Superior temporal gyrus (tissue), 1 donor: ENCODE measurements around the gene NPR3.

Source experiments
- DNase-seq: peaks from one replicate; pipeline ENCODE4 v3.0.0-alpha.2; 2016; ENCODE audit errors: extremely low spot score

The NPR3 gene, protein sequence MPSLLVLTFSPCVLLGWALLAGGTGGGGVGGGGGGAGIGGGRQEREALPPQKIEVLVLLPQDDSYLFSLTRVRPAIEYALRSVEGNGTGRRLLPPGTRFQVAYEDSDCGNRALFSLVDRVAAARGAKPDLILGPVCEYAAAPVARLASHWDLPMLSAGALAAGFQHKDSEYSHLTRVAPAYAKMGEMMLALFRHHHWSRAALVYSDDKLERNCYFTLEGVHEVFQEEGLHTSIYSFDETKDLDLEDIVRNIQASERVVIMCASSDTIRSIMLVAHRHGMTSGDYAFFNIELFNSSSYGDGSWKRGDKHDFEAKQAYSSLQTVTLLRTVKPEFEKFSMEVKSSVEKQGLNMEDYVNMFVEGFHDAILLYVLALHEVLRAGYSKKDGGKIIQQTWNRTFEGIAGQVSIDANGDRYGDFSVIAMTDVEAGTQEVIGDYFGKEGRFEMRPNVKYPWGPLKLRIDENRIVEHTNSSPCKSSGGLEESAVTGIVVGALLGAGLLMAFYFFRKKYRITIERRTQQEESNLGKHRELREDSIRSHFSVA

DNA sequence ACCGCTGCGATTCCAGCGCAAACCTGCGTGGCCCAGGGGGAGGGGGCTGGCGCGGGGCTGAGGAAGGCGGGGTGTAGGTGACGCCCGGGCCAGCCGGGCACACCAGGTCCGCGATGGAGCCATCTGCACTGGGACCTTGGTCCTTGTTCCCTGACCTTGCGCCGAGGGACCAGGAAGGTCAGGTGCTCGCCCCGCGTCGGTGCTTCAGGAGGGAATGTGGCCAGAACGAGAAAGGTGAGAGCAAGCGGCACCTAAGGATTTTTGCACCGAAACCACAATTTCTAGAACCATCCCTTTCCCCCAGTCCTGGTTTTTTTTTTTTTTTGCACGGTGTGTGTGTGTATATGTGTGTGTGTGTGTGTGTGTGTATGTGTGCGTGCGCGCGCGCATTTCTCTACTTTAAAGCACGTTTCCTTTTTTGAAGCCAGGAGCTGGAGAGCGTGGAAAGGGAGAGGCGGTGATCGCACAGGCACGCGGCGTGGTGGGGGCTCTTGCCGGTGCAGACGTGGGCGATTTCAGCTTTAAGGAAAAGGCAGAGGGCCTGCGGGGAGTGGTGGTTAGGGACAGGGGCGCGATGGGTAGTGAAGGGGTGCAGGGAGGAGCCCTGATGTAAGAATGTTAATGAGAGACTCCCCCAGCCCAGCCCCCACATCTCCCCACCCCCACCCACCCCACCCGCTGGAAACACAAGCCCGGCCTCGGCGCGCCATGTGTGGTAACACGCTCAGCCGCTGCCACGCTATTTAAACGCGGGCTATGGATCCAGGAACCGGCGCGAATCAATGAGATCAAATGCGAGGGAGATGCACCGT lies at the start of gene NPR3:
Gene NPR3 (plus strand): TSS at position 772 of the 812 bp plus-strand sequence. CDS start 456 bp downstream, outside the sequence.
- no peak for DNase-seq

DNA sequence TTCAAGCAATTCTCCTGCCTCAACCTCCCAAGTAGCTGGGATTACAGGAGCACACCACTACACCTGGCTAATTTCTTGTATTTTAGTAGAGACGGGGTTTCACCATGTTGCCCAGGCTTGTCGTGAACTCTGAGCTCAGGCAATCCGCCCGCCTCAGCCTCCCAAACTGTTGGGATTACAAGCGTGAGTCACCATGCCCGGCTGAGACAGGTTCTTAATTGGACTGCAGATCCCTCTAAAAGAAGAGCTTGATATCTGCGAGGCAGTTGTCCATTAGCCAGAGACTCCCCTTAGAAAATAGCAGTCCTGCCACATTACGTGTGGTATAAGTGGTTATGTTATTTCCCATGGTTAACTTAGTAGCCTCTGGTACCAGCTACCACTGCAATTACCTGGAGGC lies 46.6 kb upstream of the NPR3 start:
- no peak for DNase-seq

DNA sequence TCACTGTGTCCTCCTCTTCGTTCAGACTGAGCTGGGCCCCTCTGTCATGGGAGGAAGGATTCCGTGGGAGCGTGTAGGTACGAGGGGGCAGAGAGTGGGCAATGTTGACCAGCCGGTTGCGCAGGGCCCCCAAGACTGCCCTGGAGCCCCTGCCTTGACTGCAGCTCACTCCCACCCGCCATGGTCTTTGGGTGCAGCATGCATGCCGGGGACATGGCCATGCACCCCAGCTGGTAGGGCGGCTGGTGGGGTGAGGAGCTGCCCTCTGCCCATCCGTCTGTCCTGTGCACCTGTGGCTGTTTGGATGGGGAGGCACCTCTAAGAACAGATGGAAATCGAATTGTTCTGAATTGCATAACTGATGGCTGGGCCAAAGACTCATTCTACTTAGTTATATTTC lies 42.6 kb upstream of the NPR3 start:
- DNase-seq, result no peak

DNA sequence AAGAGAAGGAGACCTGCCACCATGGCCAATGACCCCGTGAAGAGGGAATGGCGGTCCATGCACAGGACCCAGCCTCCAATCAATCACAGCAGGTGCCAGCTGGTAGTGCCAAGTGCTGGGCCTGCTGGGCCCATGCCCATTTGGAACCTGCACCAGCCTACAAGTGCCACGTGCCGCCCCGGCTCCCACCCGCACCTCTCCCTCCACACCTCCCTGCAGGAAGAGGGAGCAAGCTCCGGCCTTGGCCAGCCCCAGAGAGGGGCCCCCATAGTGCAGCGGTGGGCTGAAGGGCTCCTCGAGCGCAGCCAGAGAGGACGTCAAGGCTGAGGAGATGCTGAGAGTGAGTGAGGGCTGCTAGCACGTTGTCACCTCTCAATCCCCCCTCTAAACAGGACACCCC lies 37.8 kb upstream of the NPR3 start:
- DNase-seq, result no peak

DNA sequence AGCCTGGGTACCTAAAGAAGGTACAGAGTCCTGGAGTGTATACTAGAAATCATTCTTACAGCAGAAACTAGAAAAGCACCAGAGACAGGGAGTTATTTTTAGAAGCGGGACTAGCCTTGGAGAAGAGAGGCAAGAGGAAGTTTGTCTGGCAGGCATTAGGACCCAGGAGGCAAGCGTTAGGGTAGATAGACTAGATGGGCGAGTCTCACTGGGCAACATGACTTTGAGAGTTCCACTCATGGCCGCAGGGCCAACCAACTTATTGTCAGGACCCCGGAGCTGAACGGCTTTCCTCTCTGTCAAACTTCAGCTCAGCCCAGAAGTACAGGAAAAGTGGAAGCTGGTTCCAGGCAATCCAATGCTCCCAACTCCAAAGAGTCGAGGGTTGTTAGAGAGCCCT lies 34.1 kb upstream of the NPR3 start:
- DNase-seq, result no peak

DNA sequence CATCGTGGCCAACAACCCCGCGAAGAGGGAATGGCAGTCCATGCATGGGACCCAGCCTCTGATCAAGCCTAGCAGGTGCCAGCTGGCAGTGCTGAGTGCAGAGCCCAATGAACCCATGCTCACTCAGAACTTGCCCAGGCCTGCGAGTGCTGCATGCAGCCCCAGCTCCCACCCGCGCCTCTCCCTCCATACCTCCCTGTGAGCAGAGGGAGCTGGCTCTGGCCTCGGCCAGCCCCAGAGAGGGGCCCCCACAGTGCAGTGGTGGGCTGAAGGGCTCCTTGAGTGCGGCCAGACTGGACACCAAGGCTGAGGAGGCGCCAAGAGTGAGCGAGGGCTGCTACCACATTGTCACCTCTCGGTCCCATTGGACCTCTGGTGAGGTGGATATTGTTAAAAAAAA lies 32.6 kb upstream of the NPR3 start:
- DNase-seq, result no peak

DNA sequence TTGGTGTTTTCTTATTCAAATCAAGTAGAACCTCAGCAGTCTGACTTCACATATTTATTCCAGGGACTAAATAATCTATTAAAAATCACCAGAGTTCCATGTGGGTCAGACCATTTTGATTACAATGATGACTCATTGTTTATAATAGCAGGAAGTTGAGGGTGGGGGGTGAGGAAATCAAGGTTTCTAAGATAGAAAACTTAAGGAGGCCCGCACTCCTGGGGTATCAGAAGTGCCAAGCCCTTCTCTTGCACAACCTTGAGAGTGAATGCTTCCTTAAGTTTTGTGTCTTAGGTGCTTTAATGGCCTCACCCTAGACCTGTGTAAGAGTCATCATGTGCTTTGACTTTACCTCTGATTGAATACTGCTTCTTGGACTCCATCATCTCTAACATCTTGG lies 31.9 kb upstream of the NPR3 start:
- DNase-seq, result no peak

DNA sequence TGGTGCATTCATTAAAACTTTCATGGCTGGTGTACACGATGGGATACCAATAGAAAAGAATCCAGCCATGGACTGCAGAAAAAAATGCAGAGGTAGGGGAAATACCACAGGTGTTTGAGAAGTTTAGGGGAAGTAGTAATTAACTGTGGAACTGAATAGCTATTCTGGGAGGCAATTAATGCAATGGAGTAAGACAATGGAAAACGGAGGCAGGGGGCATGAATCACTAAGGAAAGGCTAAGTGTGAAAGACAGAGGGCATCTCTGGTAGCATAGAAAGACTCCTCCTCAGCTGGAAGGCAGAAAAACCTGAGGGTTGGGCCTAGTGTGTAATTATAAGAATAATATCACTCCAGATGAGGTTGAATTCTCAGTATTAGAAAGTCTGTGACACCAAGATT lies 30.9 kb upstream of the NPR3 start:
- DNase-seq, result no peak

DNA sequence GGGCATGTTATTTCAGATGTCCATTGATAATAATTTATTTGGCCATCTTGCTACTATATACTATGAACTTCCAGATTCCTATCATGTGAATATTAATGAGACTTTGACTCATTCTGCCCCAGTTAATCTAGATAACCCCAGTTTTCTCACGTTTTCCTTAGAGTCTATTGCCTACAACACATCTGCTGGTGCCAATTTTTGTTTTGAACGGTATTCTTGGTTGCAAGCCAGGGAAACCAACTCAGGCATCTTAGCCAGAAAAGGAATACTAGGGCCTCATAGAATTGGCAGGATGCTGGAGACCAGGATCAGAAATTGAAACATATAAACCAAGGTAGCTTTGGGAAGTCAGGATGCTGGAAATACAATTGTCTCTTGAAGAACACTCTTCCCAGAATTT lies 28.0 kb upstream of the NPR3 start:
- DNase-seq, result no peak

DNA sequence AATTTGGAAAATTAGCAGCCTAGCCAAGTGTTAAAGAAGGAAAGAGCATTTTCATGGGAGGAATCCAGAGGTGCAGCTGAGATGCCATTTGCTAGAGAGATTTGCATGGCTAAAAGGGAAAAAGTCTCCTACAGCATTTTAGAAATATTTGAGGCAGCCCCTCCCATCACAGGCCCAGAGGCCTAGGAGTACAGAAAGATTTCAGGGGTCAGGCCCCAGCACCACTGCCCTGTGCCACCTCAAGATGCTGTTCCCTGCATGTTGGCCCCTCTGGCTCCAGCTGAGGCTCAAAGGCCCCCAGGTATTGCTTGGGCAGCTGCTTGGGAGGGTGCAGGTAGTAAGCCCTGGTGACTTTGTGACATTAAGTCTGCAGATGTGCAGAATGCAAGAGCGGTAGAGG lies 26.9 kb upstream of the NPR3 start:
- no peak for DNase-seq

DNA sequence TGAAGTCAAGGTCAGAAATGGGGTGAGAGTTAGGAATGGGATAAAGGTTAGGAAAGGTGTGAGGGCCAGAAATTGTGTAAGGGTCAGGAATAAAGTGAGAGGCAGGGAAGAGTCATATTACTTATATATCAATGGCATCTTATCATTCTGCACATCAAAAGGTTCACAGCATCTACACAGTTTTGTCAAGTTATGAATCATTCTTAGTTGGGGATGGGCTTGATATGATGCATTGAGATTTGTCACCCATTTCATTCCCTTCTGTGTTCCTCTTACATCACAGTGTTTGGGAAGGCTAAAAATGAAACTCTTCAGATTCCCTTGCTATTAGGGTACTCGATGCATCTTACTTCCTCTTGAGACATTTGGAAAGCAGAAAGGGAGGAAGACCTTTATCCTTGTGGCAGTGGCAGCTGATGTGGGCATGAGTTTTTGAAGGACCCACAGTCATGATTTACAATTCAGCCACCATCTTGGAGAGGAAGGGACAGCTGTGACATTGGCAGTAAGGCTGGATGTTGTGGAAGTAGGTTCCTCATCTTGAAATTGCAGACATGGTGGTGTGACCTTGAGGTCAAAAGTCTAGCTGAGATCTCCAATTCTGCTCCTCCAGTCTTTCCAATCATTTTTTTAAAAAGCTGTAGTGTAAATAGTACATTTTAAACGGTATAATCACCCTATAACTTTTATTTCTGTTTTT lies 24.2 kb upstream of the NPR3 start:
- DNase-seq, result no peak

DNA sequence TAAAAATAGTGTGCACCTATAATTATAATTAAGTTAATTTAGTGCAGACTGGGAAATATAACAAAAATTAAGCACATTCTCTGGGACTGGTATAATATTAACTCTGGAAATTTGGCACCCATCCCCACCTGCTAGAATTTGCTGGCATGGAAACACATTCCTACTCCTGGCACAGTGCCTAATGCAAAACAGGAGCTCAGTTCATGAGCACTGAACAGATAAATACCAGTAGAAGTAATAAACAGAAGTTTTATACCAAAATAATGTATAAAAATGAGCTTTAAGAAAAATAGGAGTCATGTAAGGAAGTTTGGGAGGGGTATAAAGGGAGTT lies 23.7 kb upstream of the NPR3 start:
- DNase-seq, result no peak

DNA sequence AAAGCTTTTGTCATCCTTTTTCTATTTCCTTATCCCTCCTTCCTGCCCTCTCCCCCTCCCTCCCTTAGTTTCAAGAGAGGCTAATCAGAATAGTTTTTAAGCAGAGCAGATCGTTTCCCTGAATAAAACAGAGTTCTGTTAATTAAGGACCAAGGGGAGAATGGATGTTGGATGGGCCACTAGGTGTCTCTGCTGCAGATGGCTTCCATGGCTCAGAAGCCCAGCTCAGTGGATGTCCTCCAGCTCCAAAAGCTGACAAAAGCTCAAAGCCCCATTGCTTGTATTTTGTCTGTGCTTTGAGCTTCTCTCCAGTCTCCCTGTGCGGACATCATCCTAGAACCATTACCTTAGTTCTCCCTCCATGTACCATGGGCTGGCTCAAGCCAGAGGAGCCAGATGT lies 21.0 kb upstream of the NPR3 start:
- no peak for DNase-seq

DNA sequence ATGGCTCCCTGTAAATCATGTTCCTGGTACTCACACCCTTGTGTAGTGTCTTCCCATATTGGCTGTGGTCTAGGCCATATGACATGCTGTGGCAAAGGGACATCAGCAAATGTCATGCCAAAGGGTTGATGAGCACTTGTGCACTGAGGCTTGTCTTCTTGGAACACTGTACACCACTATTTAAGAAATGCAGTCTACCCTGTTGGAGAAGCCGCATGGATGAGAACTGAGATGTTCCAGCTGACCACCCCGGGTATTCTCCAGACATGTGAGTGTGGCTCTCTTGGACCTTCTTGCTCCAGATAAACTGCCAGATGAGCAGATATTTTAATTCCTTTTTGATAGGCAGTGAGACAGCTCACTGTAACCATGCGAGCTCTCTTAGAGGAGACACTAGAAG lies 20.5 kb upstream of the NPR3 start:
- no peak for DNase-seq

DNA sequence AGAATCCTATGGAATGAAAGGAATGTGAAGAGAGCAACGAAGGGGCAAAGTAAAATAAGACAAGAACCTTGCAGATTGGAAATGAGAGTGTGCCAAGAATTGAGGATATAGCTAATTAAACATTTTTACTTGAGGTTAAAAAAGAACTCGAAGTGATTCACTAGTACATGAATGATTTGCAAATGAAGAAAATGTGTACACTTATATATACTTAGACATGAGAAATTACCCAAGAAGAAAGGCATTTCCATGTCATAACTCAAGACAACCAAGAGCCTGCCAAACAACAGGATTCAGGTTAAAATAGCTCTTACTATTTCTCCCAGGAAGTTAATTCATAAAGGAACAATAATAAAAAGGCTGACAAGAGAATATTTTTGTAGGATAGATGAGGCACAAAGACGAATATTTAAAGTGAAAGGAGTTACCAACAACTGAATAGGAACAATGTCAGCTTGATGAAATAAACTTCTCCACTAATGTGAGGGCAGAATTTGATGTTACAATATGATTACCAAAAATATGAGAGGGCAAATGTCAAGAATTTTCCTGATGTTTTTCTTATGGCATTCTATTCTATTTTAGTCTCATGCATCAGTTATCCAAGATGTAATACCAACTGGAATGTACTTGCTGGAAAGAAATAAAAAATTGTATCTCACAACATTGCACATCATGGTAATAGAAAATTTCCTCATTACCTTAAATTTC lies 18.9 kb upstream of the NPR3 start:
- DNase-seq, result no peak

DNA sequence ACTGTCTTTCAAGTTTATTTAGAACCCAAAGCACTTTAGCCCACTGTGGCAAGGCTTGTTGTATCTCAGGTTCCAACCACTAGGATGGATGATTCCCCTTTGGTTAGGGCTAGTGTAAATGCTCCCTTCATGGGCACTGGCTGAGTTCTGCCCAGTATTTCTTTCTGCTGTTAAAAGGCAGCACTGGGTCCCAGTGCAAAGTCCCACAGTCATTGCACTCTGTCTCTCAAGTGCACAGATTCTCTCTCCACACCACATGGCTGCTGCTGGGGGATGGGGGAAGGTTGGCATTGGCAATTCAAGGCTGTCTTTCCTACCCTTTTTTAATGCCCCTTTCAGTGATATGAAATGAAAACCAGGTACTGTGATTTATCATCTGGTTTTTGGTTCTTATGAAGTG lies 7.2 kb upstream of the NPR3 start:
- no peak for DNase-seq

DNA sequence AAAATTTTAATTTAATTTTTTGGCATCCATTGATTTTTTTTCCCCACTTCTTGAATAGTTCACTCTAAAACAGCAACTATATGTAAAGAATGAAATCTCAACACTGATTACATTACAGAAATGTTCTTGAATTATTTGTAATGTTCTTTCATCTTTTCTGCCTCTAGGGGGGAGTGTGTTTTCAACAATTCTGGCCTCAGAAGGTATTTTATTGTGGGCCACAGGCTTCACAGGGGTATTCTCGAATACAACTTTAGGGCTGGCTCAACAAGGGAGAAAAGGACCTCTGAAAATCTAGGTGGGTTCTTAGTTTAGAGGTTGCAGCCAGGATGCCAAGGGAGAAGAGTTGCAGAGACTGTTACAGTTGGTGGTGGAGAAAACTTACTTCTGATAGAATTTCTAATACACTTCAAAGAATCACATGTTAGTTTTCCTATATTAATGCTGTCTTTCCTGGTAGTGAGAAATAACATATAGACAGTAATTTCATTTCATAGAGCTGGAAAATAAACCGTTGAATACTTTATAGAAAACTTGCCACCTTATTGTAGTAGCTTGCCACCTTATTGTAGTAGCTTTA lies 3.6 kb upstream of the NPR3 start:
- peak; percentile 26 for DNase-seq

DNA sequence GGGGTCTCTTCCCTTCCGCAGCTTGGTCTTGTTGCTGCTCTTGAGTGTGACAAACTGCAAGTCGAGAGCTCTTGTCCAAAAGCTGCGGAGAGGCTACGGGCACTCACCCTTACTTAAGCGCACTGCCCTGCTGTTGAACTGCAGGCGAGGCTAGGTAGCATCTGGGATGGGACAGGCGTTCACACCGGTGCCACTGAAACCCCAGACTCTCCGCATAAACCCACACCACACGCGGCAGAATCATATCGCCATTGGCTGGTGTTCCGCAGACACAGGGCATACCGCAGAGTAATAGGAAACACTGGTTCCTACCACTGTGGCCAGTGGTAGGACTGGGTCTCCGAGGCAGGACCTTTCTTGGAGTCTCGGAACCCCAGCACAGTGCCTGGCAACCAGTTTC lies 2.2 kb upstream of the NPR3 start:
- no peak for DNase-seq

DNA sequence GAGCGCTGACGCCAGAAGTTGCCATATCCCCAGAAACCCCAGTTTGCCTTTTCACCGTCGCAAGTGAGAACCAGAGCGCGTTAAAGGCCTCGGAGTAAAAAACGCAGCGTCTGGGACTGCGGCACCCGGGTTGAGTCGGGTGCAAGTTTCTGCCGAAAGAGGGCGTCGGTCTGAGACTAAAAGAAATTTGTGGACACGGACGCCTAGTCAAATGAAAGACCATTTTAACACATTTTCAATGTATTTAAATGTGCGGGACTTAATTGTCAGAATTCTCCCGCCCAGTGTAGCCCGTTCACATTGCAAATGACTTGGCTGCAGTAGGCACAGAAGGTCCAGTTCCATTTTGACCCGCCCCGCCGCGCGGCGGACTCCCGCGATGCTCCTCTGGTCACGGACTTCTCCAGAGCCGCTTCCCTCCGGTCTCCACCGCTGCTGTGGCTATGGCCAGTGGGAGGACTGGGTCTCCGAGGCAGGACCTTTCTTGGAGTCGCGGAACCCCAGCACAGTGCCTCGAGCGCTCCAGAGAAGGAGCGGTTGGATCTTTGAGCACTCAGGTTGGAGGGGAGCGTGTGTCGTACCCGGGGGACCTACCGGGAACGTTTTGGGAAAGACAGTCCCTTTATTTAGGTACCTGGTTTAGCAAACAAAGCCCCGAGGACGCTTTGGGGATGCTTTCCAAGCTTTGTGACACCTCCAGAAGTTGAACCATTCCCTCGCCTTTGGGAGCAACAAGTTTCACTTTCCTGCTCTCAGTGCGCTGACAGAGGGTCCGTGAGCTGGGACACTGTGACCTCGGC lies 1.2 kb upstream of the NPR3 start:
- DNase-seq, result peak; percentile 77

DNA sequence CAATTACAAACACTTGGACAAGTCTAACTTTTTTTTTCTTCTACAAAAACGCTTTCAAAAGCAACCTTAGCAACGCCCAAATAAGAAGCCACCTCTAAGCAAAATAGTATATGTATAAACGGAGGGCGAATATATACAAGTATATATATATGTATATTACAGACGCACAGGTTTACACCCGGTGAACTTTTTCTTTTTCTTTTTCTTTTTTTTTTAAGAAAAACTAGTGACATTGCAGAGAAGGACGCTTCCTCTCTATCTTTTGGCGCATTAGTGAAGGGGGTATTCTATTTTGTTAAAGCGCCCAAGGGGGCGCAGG lies 200 bp downstream of the NPR3 start:
- no peak for DNase-seq
